ENCODE measurements around the gene KCTD2. TPM values are rescaled to one million over a fixed set of nuclear protein-coding genes. Genes with fewer than 3 reads are reported as not detected.

KCTD2 gene
- total and polyA plus RNA-seq, 2 of the 13 experiments (the other 11 are each of a cell fraction or from before 2014, with no cell fraction given): 28.3 to 32.6 TPM

- TF ChIP-seq HMGXB4 (CRISPR knock-in tag; IDR thresholded peaks at IDR 0.05; ENCODE audit: borderline replicate concordance in 1 of 2, low read depth in 1 of 2) (peak; percentile 87 to 88; a peak in 3 of 4 replicates), NR3C1 (CRISPR knock-in tag; IDR thresholded peaks at IDR 0.05) (no peak), PPARG (CRISPR knock-in tag; conservative IDR thresholded peaks at IDR 0.05) (peak; percentile 46; the same call in 1 of the 2 replicates), MATR3 (CRISPR knock-in tag; IDR thresholded peaks at IDR 0.05) (no peak), SAP130 (CRISPR knock-in tag; IDR thresholded peaks at IDR 0.05; ENCODE audit: low read depth) (peak; percentile 64; the same call in 1 of the 2 replicates), ATF1 (CRISPR knock-in tag; IDR thresholded peaks at IDR 0.05) (no peak), ZNF326 (CRISPR knock-in tag; IDR thresholded peaks at IDR 0.05; ENCODE audit: borderline replicate concordance) (no peak), KDM4B (CRISPR knock-in tag; IDR thresholded peaks at IDR 0.05) (0 out of 2 replicates have a peak, but pooled peaks have one; percentile 42), ZFP37 (CRISPR knock-in tag; IDR thresholded peaks at IDR 0.05; ENCODE audit: borderline replicate concordance) (no peak), HDAC2 (CRISPR knock-in tag; IDR thresholded peaks at IDR 0.05) (peak; percentile 63; the same call in 1 of the 2 replicates), DR1 (CRISPR knock-in tag; IDR thresholded peaks at IDR 0.05) (no peak; the same call in 1 of the 2 replicates), FOXO1 (CRISPR knock-in tag; IDR thresholded peaks at IDR 0.05) (peak; percentile 63), ARNT (IDR thresholded peaks at IDR 0.05) (no peak), ARNT2 (CRISPR knock-in tag; IDR thresholded peaks at IDR 0.05; ENCODE audit: low read depth) (peak; percentile 38; the same call in 1 of the 2 replicates), MED13 (CRISPR knock-in tag; IDR thresholded peaks at IDR 0.05) (no peak), NFKB2 (CRISPR knock-in tag; IDR thresholded peaks at IDR 0.05; ENCODE audit: borderline replicate concordance) (peak; percentile 71; the same call in 1 of the 2 replicates), MAF1 (CRISPR knock-in tag; IDR thresholded peaks at IDR 0.05; ENCODE audit: borderline replicate concordance) (no peak), HBP1 (CRISPR knock-in tag; IDR thresholded peaks at IDR 0.05; ENCODE audit: low read depth) (0 out of 2 replicates have a peak, but pooled peaks have one; percentile 42), XRCC5 (optimal IDR thresholded peaks at IDR 0.05; ENCODE audit: low read length) (peak; percentile 58), ZNF709 (CRISPR knock-in tag; IDR thresholded peaks at IDR 0.05) (peak; percentile 72; the same call in 1 of the 2 replicates), HNRNPK (IDR thresholded peaks at IDR 0.05; ENCODE audit: low read depth, low read length, poor library complexity, severe bottlenecking) (no peak), CREB1 (IDR thresholded peaks at IDR 0.05) (no peak), CREB1 (CRISPR knock-in tag; IDR thresholded peaks at IDR 0.05) (peak; percentile 18; the same call in 1 of the 2 replicates), ZKSCAN8 (CRISPR knock-in tag; IDR thresholded peaks at IDR 0.05; ENCODE audit: borderline replicate concordance) (no peak), ZNF552 (CRISPR knock-in tag; IDR thresholded peaks at IDR 0.05; ENCODE audit: borderline replicate concordance) (no peak), ZNF850 (CRISPR knock-in tag; conservative IDR thresholded peaks at IDR 0.05) (no peak), KAT2B (IDR thresholded peaks at IDR 0.05; ENCODE audit: borderline replicate concordance, low read depth, low read length) (no peak), ZNF615 (CRISPR knock-in tag; IDR thresholded peaks at IDR 0.05; ENCODE audit: borderline replicate concordance) (no peak), HMG20A (CRISPR knock-in tag; IDR thresholded peaks at IDR 0.05; ENCODE audit: borderline replicate concordance) (no peak), THAP11 (CRISPR knock-in tag; IDR thresholded peaks at IDR 0.05) (peak; percentile 60), POLR2A (IDR thresholded peaks at IDR 0.05; ENCODE audit: insufficient read depth in 1 of 2, low read depth in 2 of 2, low read length in 2 of 2) (no peak)
Measured at GRCh38 chr17:75113798-75114551, 67.0 kb downstream of the KCTD2 start (continued).

Data from HepG2 (cell line).